H9 (cell line): ENCODE measurements around the gene BOLA2B. TPM values are rescaled to one million over a fixed set of nuclear protein-coding genes. Genes with fewer than 3 reads are reported as not detected.
"Not testable (repeated sequence)": the region's sequence is repeated elsewhere in the genome, so short reads cannot be mapped to it uniquely, and the experiment has no call there.

Experiments
- DNase-seq: peaks from one replicate; pipeline ENCODE4 v3.0.0-alpha.2; 2017
- H2AFZ ChIP-seq: one replicate; pipeline ENCODE4 v1.6.1; 2013; ENCODE audit warnings: mild to moderate bottlenecking, low read length, control low read depth, moderate library complexity
- H2AK5ac ChIP-seq: 2 replicates; pipeline ENCODE4 v1.6.1; 2013; ENCODE audit warnings: low read length, control low read depth, mixed read lengths; ENCODE audit not compliant: insufficient read length
- H2BK120ac ChIP-seq: one replicate; pipeline ENCODE4 v1.6.1; 2013; ENCODE audit warnings: low read depth, mild to moderate bottlenecking, low read length, control low read depth, inconsistent platforms; ENCODE audit not compliant: poor library complexity, severe bottlenecking
- H2BK12ac ChIP-seq: 2 replicates; pipeline ENCODE4 v1.6.1; 2013; ENCODE audit warnings: low read length, control low read depth, mixed read lengths, low read depth; ENCODE audit not compliant: insufficient read length
- H2BK15ac ChIP-seq: 2 replicates; pipeline ENCODE4 v1.6.1; 2013; ENCODE audit warnings: low read depth, low read length, control low read depth
- H2BK20ac ChIP-seq: one replicate; pipeline ENCODE4 v1.6.1; 2013; ENCODE audit warnings: low read depth, mild to moderate bottlenecking, low read length, control low read depth, inconsistent platforms; ENCODE audit not compliant: poor library complexity, severe bottlenecking
- H2BK5ac ChIP-seq: 2 replicates; pipeline ENCODE4 v1.6.1; 2013; ENCODE audit warnings: low read length, control low read depth, mixed read lengths; ENCODE audit not compliant: insufficient read length
- H3K14ac ChIP-seq: 2 replicates; pipeline ENCODE4 v1.6.1; 2013; ENCODE audit warnings: low read length, control low read depth; ENCODE audit not compliant: insufficient read depth
- H3K18ac ChIP-seq: 2 replicates; pipeline ENCODE4 v1.6.1; 2013; ENCODE audit warnings: low read depth, mild to moderate bottlenecking, mixed read lengths, low read length, control low read depth; ENCODE audit not compliant: insufficient read length
- H3K23ac ChIP-seq: 2 replicates; pipeline ENCODE4 v1.6.1; 2013; ENCODE audit warnings: low read length, control low read depth, mixed read lengths, low read depth; ENCODE audit not compliant: insufficient read length
- H3K23me2 ChIP-seq: 2 replicates; pipeline ENCODE4 v1.6.1; 2013; ENCODE audit warnings: low read depth, mild to moderate bottlenecking, mixed read lengths, low read length, control low read depth; ENCODE audit not compliant: insufficient read length, poor library complexity, severe bottlenecking
- H3K27ac ChIP-seq: 2 replicates; pipeline ENCODE4 v1.5.1; 2013; ENCODE audit warnings: low read length, control low read depth, mixed read lengths, low read depth; ENCODE audit not compliant: insufficient read length
- H3K27me3 ChIP-seq: 2 replicates; pipeline ENCODE4 v1.6.1; 2013; ENCODE audit warnings: low read length, control low read depth, inconsistent platforms; ENCODE audit not compliant: insufficient read depth
- H3K4ac ChIP-seq: 2 replicates; pipeline ENCODE4 v1.6.1; 2013; ENCODE audit warnings: low read depth, mild to moderate bottlenecking, control low read depth, inconsistent platforms, low read length, moderate library complexity
- H3K4me1 ChIP-seq: 2 replicates; pipeline ENCODE4 v1.6.1; 2013; ENCODE audit warnings: low read length, control low read depth, inconsistent platforms; ENCODE audit not compliant: insufficient read depth
- H3K4me2 ChIP-seq: 2 replicates; pipeline ENCODE4 v1.6.1; 2013; ENCODE audit warnings: low read length, control low read depth, mixed read lengths; ENCODE audit not compliant: insufficient read length, insufficient read depth
- H3K56ac ChIP-seq: 2 replicates; pipeline ENCODE4 v1.6.1; 2013; ENCODE audit warnings: low read depth, mild to moderate bottlenecking, mixed read lengths, low read length, control low read depth; ENCODE audit not compliant: insufficient read length
- H3K79me1 ChIP-seq: 2 replicates; pipeline ENCODE4 v1.6.1; 2013; ENCODE audit warnings: low read depth, mild to moderate bottlenecking, moderate library complexity, low read length, control low read depth, inconsistent platforms; ENCODE audit not compliant: insufficient read depth, poor library complexity, severe bottlenecking
- H3K79me2 ChIP-seq: 2 replicates; pipeline ENCODE4 v1.6.1; 2013; ENCODE audit warnings: low read length, control low read depth, inconsistent platforms; ENCODE audit not compliant: insufficient read depth
- H3K9ac ChIP-seq: 2 replicates; pipeline ENCODE4 v1.6.1; 2013; ENCODE audit warnings: low read length, control low read depth, mixed read lengths; ENCODE audit not compliant: insufficient read length; ENCODE audit errors: extremely low read depth
- H3K9me3 ChIP-seq: one replicate; pipeline ENCODE4 v1.6.1; 2013; ENCODE audit warnings: low read depth, low read length, inconsistent platforms; ENCODE audit not compliant: control insufficient read depth
- H3T11ph ChIP-seq: one replicate; pipeline ENCODE4 v1.6.1; 2013; ENCODE audit warnings: mild to moderate bottlenecking, low read length, control low read depth, inconsistent platforms
- H4K20me1 ChIP-seq: one replicate; pipeline ENCODE4 v1.6.1; 2013; ENCODE audit not compliant: control insufficient read depth, insufficient read length, insufficient read depth
- H4K5ac ChIP-seq: 2 replicates; pipeline ENCODE4 v1.6.1; 2013; ENCODE audit warnings: low read depth, mild to moderate bottlenecking, mixed read lengths, low read length, control low read depth; ENCODE audit not compliant: insufficient read length
- H4K8ac ChIP-seq: replicated peaks from 2 replicates; pipeline ENCODE4 v1.6.1; 2013; ENCODE audit warnings: low read length, control low read depth, mixed read lengths, low read depth; ENCODE audit not compliant: insufficient read length
- H4K91ac ChIP-seq: 2 replicates; pipeline ENCODE4 v1.6.1; 2013; ENCODE audit warnings: low read depth, mild to moderate bottlenecking, moderate library complexity, mixed read lengths, low read length, control low read depth; ENCODE audit not compliant: insufficient read length
- H3K27ac Mint-ChIP-seq, 3 experiments: 2 replicates in 2 of 3; 3 replicates in 1 of 3; pipeline ENCODE4 v1.8.0; 2020 to 2021; ENCODE audit warnings: mixed read lengths in 3 of 3, mild to moderate bottlenecking in 1 of 3, moderate library complexity in 1 of 3
- H3K27me3 Mint-ChIP-seq: 2 replicates; pipeline ENCODE4 v1.8.0; 2021; ENCODE audit warnings: low read depth, mild to moderate bottlenecking, moderate library complexity, mixed read lengths
- H3K36me3 Mint-ChIP-seq, 3 experiments: 2 replicates in 2 of 3; 3 replicates in 1 of 3; pipeline ENCODE4 v1.8.0; 2020 to 2021; ENCODE audit warnings: low read depth in 3 of 3, mixed read lengths in 3 of 3; ENCODE audit not compliant: insufficient read depth in 1 of 3
- H3K4me1 Mint-ChIP-seq, 2 experiments: 2 replicates each; pipeline ENCODE4 v1.8.0; 2020; ENCODE audit warnings: mixed read lengths in 2 of 2
- H3K4me3 Mint-ChIP-seq, 2 experiments: 2 replicates in 1 of 2; 3 replicates in 1 of 2; pipeline ENCODE4 v1.8.0; 2020 to 2021; ENCODE audit warnings: mild to moderate bottlenecking in 2 of 2, mixed read lengths in 2 of 2, moderate library complexity in 1 of 2
- H3K9me3 Mint-ChIP-seq, 2 experiments: 2 replicates in 1 of 2; 3 replicates in 1 of 2; pipeline ENCODE4 v1.8.0; 2020; ENCODE audit warnings: mild to moderate bottlenecking in 2 of 2, mixed read lengths in 2 of 2, moderate library complexity in 1 of 2
- CTCF ChIP-seq: fragments of 200-600 bp; sonication (generic); conservative IDR thresholded peaks from 3 replicates; pipeline ENCODE4 v1.8.0; 2021; ENCODE audit warnings: antibody characterized with exemption, mild to moderate bottlenecking
- WGBS: extraction: QIAGEN DNeasy Blood & Tissue Kit; methylation state at CpG from one replicate; pipeline ENCODE4 v1.1.7; 2013; ENCODE audit warnings: missing lambda C conversion rate, low lambda C conversion rate, mixed read lengths; ENCODE audit not compliant: insufficient read length; ENCODE audit errors: extremely low coverage; 5-methylcytosine and 5-hydroxymethylcytosine counted together
- total RNA-seq: library from RNA; stranded (reverse); gene quantifications from 2 replicates; pipeline ENCODE4 v1.2.1, GENCODE V29; 2021

The BOLA2B gene
- total RNA-seq, 1 experiment from 2014 or later, result 218 TPM

- H3K27ac Mint-ChIP-seq, result no peak overlapping the region
- no peak for TF ChIP-seq CTCF
These were observed 20.4 kb downstream of the BOLA2B start for GRCh38 chr16:30173054-30173453.

GRCh38 chr16:30170145-30170544, 23.3 kb downstream of the BOLA2B start:
- not testable (repeated sequence) for H3K27me3 ChIP-seq, H3T11ph ChIP-seq, H3K56ac ChIP-seq, H3K4me2 ChIP-seq, H4K5ac ChIP-seq, H3K23ac ChIP-seq, H3K27ac ChIP-seq, H3K79me2 ChIP-seq, H2BK15ac ChIP-seq, H3K4me1 Mint-ChIP-seq, DNase-seq, H3K23me2 ChIP-seq, H3K27ac Mint-ChIP-seq, H2AFZ ChIP-seq, H3K4ac ChIP-seq, H4K8ac ChIP-seq, H3K4me3 Mint-ChIP-seq, H2BK12ac ChIP-seq, H2BK120ac ChIP-seq, H3K18ac ChIP-seq, H4K91ac ChIP-seq, H2AK5ac ChIP-seq, H3K9me3 Mint-ChIP-seq, H3K14ac ChIP-seq, H3K9ac ChIP-seq, H3K9me3 ChIP-seq, H3K79me1 ChIP-seq, H3K4me1 ChIP-seq, H2BK5ac ChIP-seq, H3K27me3 Mint-ChIP-seq, H4K20me1 ChIP-seq, H3K36me3 Mint-ChIP-seq, H2BK20ac ChIP-seq
- WGBS, result no CpG with 5 or more reads among the region's 31 CpGs

More at GRCh38 chr16:30173054-30173453, 20.4 kb downstream of the BOLA2B start:
- Histone ChIP-seq H2BK5ac (no peak overlapping the region), H2BK12ac (no peak overlapping the region), H4K5ac (no peak overlapping the region), H3K79me1 (no peaks in the 10 kb centered on the region), H4K20me1 (no peaks in the 10 kb centered on the region), H3K23ac (no peak overlapping the region), H3K18ac (no peak overlapping the region), H3K4ac (no peak overlapping the region), H3K27me3 (no peaks in the 10 kb centered on the region), H4K8ac (no peak overlapping the region), H3K14ac (no peak overlapping the region), H2AFZ (no peak overlapping the region), H3K79me2 (no peaks in the 10 kb centered on the region), H3K27ac (no peak overlapping the region), H3K9ac (no peak overlapping the region), H3K56ac (no peak overlapping the region), H2BK15ac (no peak overlapping the region), H2AK5ac (no peak overlapping the region), H3K4me2 (no peak overlapping the region), H4K91ac (no peak overlapping the region), H3K4me1 (no peaks in the 10 kb centered on the region), H3K9me3 (no peaks in the 10 kb centered on the region), H2BK120ac (no peak overlapping the region), H3T11ph (no peak overlapping the region), H2BK20ac (no peak overlapping the region), H3K23me2 (no peaks in the 10 kb centered on the region)
- H3K4me3 Mint-ChIP-seq, result no peak overlapping the region
- H3K9me3 Mint-ChIP-seq, result peaks cover 5 to 7% of the 10 kb centered on the region in 2 experiments
- no peak for DNase-seq
- no CpG with 5 or more reads among the region's 7 CpGs for WGBS
- peaks cover 2 to 3% (median 2%) of the 10 kb centered on the region in 3 experiments; a peak in 5 of 7 replicates for H3K36me3 Mint-ChIP-seq
- H3K27me3 Mint-ChIP-seq, result peaks cover 2% of the 10 kb centered on the region
- no peaks in the 10 kb centered on the region for H3K4me1 Mint-ChIP-seq
